Liver (tissue), 3 donors: ENCODE results near the gene NAXD.

ENCODE experiments used
- EGR1 ChIP-seq, 2 donors: IDR thresholded peaks; 2 replicates each; pipeline ENCODE4 v1.6.1; 2016 to 2018; ENCODE audit warnings: antibody characterized with exemption in 2 of 2, low read depth in 2 of 2
- HNF4A ChIP-seq, 2 donors: conservative IDR thresholded peaks; 2 replicates each; pipeline ENCODE4 v1.6.1; 2016; ENCODE audit warnings: antibody characterized with exemption in 2 of 2, mild to moderate bottlenecking in 2 of 2
- JUND ChIP-seq, 2 donors: IDR thresholded peaks; 2 replicates each; pipeline ENCODE4 v1.6.1; 2016; ENCODE audit warnings: antibody characterized with exemption in 2 of 2
- RXRA ChIP-seq, 2 donors: IDR thresholded peaks; 2 replicates each; pipeline ENCODE4 v1.6.1; 2017 to 2018; ENCODE audit warnings: antibody characterized with exemption in 2 of 2, mild to moderate bottlenecking in 1 of 2
- SP1 ChIP-seq: IDR thresholded peaks from 2 replicates; pipeline ENCODE4 v1.6.1; 2018; ENCODE audit warnings: antibody characterized with exemption, mild to moderate bottlenecking
- TF ChIP-seq, protein P1 (sequence below): fragments of 150-350 bp; IDR thresholded peaks from 2 replicates; pipeline ENCODE4 v1.5.1; 2017; ENCODE audit warnings: improper control_type of control experiment, low read depth, low read length; ENCODE audit not compliant: missing input control
- TF ChIP-seq, protein P2 (sequence below): IDR thresholded peaks from 2 replicates; pipeline ENCODE4 v1.6.1; 2016; ENCODE audit warnings: antibody characterized with exemption
- TF ChIP-seq, protein P3 (sequence below): IDR thresholded peaks from 2 replicates; pipeline ENCODE4 v1.6.1; 2016; ENCODE audit warnings: antibody characterized with exemption, mild to moderate bottlenecking
- donor health status: healthy.
- donor health status: healthy.

DNA sequence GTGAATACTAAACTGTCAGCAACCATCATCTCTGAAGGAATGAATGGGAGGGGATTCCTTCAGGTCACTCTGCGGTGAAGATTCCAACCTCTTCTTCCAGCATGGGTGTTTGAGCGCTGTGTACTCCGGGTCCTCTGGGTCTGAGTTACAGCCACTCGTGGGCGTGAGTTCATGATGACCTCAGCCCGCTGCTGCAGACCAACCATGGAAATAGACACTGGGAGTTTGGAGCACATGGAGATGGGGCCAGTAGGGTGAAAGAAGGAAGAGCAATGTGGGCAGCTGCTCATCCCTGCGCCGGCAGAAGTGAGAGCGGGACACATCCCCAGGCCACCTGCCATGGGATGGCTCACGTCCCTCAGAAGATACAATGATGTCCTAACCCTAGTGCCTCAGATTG is 37.0 kb upstream of the NAXD start:
- TF ChIP-seq, protein P1, sequence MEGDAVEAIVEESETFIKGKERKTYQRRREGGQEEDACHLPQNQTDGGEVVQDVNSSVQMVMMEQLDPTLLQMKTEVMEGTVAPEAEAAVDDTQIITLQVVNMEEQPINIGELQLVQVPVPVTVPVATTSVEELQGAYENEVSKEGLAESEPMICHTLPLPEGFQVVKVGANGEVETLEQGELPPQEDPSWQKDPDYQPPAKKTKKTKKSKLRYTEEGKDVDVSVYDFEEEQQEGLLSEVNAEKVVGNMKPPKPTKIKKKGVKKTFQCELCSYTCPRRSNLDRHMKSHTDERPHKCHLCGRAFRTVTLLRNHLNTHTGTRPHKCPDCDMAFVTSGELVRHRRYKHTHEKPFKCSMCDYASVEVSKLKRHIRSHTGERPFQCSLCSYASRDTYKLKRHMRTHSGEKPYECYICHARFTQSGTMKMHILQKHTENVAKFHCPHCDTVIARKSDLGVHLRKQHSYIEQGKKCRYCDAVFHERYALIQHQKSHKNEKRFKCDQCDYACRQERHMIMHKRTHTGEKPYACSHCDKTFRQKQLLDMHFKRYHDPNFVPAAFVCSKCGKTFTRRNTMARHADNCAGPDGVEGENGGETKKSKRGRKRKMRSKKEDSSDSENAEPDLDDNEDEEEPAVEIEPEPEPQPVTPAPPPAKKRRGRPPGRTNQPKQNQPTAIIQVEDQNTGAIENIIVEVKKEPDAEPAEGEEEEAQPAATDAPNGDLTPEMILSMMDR: no peak
- TF ChIP-seq HNF4A (conservative IDR thresholded peaks at IDR 0.05) (no peak), EGR1 (IDR thresholded peaks at IDR 0.05; ENCODE audit: low read depth in 2 of 2) (no peak), JUND (IDR thresholded peaks at IDR 0.05) (no peak), SP1 (no peak), RXRA (IDR thresholded peaks at IDR 0.05) (no peak)
- TF ChIP-seq, protein P2, sequence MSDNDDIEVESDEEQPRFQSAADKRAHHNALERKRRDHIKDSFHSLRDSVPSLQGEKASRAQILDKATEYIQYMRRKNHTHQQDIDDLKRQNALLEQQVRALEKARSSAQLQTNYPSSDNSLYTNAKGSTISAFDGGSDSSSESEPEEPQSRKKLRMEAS: no peak
- TF ChIP-seq, protein P3, sequence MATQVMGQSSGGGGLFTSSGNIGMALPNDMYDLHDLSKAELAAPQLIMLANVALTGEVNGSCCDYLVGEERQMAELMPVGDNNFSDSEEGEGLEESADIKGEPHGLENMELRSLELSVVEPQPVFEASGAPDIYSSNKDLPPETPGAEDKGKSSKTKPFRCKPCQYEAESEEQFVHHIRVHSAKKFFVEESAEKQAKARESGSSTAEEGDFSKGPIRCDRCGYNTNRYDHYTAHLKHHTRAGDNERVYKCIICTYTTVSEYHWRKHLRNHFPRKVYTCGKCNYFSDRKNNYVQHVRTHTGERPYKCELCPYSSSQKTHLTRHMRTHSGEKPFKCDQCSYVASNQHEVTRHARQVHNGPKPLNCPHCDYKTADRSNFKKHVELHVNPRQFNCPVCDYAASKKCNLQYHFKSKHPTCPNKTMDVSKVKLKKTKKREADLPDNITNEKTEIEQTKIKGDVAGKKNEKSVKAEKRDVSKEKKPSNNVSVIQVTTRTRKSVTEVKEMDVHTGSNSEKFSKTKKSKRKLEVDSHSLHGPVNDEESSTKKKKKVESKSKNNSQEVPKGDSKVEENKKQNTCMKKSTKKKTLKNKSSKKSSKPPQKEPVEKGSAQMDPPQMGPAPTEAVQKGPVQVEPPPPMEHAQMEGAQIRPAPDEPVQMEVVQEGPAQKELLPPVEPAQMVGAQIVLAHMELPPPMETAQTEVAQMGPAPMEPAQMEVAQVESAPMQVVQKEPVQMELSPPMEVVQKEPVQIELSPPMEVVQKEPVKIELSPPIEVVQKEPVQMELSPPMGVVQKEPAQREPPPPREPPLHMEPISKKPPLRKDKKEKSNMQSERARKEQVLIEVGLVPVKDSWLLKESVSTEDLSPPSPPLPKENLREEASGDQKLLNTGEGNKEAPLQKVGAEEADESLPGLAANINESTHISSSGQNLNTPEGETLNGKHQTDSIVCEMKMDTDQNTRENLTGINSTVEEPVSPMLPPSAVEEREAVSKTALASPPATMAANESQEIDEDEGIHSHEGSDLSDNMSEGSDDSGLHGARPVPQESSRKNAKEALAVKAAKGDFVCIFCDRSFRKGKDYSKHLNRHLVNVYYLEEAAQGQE: no peak
